HG02840 (cell line): Measurements from ENCODE around the gene RRM2.
"Not testable (repeated sequence)": the region's sequence is repeated elsewhere in the genome, so short reads cannot be mapped to it uniquely, and the experiment has no call there.

Experiments
- ATAC-seq: cut with Tn5 transposase; IDR thresholded peaks from one replicate; pipeline ENCODE4 v1.9.1; 2021; ENCODE audit warnings: mild to moderate bottlenecking, moderate library complexity, moderate number of reproducible peaks; ENCODE audit not compliant: unreplicated experiment, low FRiP score

Gene RRM2

DNA sequence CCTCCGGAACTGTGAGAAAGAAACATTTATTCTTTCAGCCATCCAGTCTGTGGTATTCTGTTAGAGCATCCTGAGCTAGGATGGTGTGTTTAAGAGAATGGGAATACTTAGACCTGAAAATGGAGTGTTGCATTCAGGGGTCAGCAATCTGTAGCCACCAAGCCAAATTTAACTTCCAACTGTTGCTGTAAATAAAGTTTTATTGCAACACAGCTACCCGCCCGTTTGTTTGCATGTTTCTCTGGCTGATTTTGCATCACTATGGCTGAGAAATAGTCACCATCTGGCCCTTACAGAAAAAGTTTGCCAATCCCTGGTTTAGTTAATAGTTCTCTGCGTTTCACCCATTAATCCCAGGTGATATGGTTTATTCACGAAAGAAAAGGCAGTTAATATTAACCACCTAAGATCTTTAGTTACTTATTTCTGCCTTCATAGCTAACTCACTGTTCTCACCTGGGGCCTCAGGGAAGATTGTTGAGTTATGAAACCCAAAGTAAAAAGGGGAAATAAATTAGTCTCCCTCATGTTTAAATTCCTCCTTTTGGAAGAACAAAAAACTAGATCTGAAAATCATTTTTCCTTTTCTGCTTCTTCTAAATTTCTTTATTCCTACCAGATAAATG is 32.9 kb upstream of the RRM2 start:
- no peak for ATAC-seq

- no peak for ATAC-seq
Measured at GRCh38 chr2:10091182-10091888, 31.2 kb upstream of the RRM2 start.

- ATAC-seq = not testable (repeated sequence)
Measured at GRCh38 chr2:10091889-10092244, 30.7 kb upstream of the RRM2 start.

DNA sequence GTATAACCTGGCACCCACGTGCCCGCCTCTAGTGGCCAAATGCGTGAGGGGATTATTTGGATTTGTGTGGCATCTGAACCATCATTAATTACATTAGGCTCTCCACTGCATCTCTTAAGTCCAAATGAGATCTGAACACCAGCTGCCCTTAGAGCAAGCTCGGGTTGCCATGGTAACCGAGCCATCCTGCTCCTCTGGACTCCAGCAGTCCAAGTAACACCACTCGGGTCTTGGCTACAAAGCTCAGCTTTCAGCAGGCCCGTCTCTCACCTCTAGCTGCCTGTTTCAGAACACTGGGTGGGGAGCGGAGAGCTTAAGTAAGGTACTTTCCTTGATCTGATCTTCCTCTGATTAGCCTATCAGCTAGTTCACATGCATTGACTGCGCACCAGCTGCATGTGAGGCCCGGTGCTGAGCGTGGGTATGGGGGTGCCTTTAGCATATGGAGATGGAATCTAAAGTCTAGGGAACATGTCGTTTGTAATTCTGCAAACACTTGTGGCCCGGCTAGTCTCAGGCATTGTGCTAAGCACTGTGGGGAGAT is 28.2 kb upstream of the RRM2 start:
- no peak for ATAC-seq

- no peak for ATAC-seq
Measured at GRCh38 chr2:10095175-10095574, 27.4 kb upstream of the RRM2 start.

GRCh38 chr2:10096641-10097040 is 25.9 kb upstream of the RRM2 start:
- no peak for ATAC-seq

DNA sequence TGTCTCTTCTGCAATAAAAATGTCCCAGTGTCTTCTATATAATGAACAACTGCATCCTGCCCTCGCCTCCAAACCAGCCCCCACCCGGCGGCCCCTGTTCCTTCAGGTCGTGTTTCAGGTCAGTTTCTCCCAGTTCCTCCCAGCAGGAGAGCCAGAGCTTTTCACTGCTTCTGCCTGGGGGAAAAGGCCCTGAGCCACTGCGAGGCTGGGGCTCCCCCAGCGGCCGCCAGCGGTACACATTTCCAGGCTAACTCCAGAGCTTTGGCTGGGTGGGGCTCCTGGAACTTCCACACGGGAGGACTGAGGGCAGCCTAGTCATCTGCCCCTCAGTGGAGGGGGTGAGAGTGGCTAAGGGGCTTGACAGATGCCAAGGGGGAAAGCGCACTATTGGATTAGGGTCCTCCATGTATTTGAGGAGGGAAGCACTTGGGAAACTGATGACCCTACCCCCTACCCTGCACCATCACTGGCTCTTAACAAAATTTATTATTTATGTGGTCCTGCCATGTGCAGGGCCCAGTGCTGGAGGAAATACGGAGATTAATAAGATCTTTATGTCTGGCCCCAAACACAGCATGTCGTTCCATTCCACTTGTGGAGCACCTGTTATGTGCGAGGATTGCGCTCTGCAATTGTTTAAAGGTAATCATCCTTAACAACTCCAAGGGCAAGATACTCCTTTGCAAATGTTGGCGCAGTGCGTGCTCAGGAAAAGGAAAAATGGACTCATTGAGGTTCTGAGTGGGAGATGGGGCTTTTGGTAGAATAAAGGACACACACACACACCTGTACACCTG is 25.0 kb upstream of the RRM2 start:
- peak; percentile 62 for ATAC-seq

GRCh38 chr2:10101491-10101890 is 21.0 kb upstream of the RRM2 start:
- no peak for ATAC-seq

GRCh38 chr2:10103179-10103578 is 19.4 kb upstream of the RRM2 start:
- ATAC-seq = no peak

GRCh38 chr2:10104906-10105305 is 17.6 kb upstream of the RRM2 start:
- ATAC-seq = not testable (repeated sequence)

DNA sequence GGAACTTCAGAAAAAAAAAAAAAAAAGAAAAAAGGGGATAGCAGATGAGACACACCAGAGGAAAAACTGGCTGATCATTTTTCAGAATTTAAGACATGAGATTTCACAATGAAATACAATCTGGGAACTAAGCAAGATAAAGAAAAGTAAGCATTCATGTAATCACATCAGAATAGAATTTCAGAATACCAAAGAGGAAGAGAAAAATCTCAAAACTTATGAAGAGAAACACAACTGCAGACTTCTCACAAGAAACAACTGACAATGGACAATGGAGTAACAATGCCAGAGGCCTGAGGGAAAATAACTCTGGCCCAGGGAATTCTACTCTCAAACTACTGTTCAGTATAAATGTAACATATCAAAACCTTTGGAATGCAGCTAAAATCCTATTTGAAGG is 13.2 kb upstream of the RRM2 start:
- ATAC-seq = no peak

GRCh38 chr2:10119027-10119325 is 3.6 kb upstream of the RRM2 start:
- ATAC-seq = no peak

- ATAC-seq = no peak
Measured at GRCh38 chr2:10119601-10120157, 2.9 kb upstream of the RRM2 start.

GRCh38 chr2:10120158-10120876 is 2.2 kb upstream of the RRM2 start:
- ATAC-seq = peak; percentile 49

GRCh38 chr2:10120877-10121574 is 1.5 kb upstream of the RRM2 start:
- ATAC-seq = no peak

GRCh38 chr2:10123281-10123680 is 742 bp downstream of the RRM2 start:
- no peak for ATAC-seq

DNA sequence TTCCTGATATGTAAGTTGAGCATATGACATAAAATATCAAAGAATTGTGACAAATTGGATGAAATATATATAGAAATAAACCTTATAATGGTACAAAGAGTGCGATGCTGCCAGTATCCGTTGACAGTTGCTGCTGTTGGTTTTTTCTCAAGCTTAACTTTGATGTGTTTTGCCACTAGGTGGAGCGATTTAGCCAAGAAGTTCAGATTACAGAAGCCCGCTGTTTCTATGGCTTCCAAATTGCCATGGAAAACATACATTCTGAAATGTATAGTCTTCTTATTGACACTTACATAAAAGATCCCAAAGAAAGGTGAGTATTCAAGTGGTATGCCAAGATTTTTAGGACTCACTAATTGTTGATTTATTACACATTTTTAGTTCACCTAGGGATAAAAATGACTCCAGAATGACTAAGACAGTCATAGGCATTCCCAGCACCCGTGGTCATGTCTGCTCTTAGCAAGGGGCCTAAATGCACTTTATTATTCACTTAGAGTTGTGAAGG is 2.1 kb downstream of the RRM2 start:
- no peak for ATAC-seq

- ATAC-seq = no peak
Measured at GRCh38 chr2:10125842-10126631, 3.5 kb downstream of the RRM2 start.

DNA sequence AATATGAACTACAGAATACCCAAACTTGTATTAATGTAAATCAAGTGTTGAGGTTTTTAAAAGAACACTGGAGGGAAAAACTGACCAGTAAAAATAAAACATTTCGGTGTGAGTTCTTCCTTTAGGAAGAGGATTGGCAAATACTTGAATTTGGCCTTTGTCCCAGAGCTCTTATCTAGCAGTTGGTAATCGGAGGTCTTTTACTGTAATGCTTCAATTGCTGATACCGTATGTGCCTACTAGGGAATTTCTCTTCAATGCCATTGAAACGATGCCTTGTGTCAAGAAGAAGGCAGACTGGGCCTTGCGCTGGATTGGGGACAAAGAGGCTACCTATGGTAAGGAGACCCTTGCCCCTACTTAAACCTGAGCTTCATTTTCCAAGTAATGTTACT is 4.1 kb downstream of the RRM2 start:
- no peak for ATAC-seq
